Ovary (tissue), 3 donors: ENCODE results near the gene STX8.

Source experiments
- CTCF ChIP-seq, 3 donors: fragments of 450-650 bp in 2 of 3; fragments of 200-600 bp in 1 of 3; IDR thresholded peaks; one replicate each; pipeline versions ENCODE4 v1.5.1 to v1.8.0; 2016 to 2022; ENCODE audit warnings: antibody characterized with exemption in 3 of 3, mild to moderate bottlenecking in 1 of 3
- EP300 ChIP-seq: sonication (generic); formaldehyde crosslinking; IDR thresholded peaks from one replicate; pipeline ENCODE4 v1.6.1; 2017; ENCODE audit warnings: antibody characterized with exemption
- POLR2A ChIP-seq: fragments of 450-650 bp; IDR thresholded peaks from one replicate; pipeline ENCODE4 v1.6.1; 2017; ENCODE audit warnings: antibody characterized with exemption, mild to moderate bottlenecking, moderate library complexity
- donor health status: DM: no; HTN: no; CAD: no.

DNA sequence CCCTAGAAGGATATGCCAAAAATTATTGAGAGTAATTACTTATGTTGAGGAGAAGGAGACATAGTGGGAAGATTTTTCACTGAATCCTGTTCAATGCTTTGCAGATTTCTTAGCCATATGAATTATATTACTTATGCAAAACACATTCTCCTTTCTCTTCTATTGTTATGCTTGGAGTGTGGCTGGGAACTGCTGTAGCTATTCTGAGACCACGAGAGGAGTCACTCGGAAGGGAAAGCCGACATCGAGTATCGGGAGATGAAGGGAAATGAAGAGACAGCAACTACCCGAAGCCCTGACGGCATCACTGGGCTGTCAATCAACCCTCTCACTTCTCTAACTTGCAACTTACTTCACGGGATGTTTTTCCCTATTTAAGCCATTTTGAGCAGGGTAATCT, 39.6 kb downstream of the STX8 start:
- TF ChIP-seq CTCF (IDR thresholded peaks at IDR 0.05): no peak
- TF ChIP-seq POLR2A: no peak
- no peak for TF ChIP-seq EP300
